B cell (primary cell): ENCODE measurements around the gene RALBP1.

ENCODE experiments used
- CTCF ChIP-seq: fragments of 200-600 bp; IDR thresholded peaks from one replicate; pipeline ENCODE4 v1.8.0; 2022; ENCODE audit warnings: antibody characterized with exemption, mild to moderate bottlenecking
- EZH2 ChIP-seq: IDR thresholded peaks from 2 replicates; pipeline ENCODE4 v1.6.1; 2012; ENCODE audit warnings: borderline replicate concordance, low read depth, mild to moderate bottlenecking, moderate library complexity, low read length; ENCODE audit not compliant: insufficient read depth, poor library complexity, severe bottlenecking

GRCh38 chr18:9571546-9571945 is 96.2 kb downstream of the RALBP1 start:
- TF ChIP-seq CTCF, result no peak
- TF ChIP-seq EZH2, result no peak
